Measurements from ENCODE around the gene HOTAIR. TPM values are rescaled to one million over a fixed set of nuclear protein-coding genes. Genes with fewer than 3 reads are reported as not detected.

The HOTAIR gene
- total RNA-seq, 1 experiment from 2014 or later: not detected

GRCh38 chr12:53967421-53967925, 7.3 kb downstream of the HOTAIR start:
- Histone ChIP-seq H2BK12ac (ENCODE audit: insufficient read length, low read depth, low read length) (no peak overlapping the region), H3K14ac (ENCODE audit: insufficient read depth, low read length) (no peak overlapping the region), H3K18ac (ENCODE audit: insufficient read length, low read depth, low read length) (no peak overlapping the region), H3T11ph (ENCODE audit: low read length) (no peak overlapping the region), H4K91ac (ENCODE audit: insufficient read length, low read depth, low read length) (no peak overlapping the region), H3K23ac (ENCODE audit: insufficient read length, low read depth, low read length) (no peak overlapping the region), H2AFZ (ENCODE audit: low read length) (no peak overlapping the region), H2BK20ac (ENCODE audit: low read depth, low read length, poor library complexity, severe bottlenecking) (no peak overlapping the region), H3K4me2 (ENCODE audit: insufficient read depth, insufficient read length, low read length) (no peak overlapping the region), H3K79me2 (ENCODE audit: insufficient read depth, low read length) (no peaks in the 10 kb centered on the region), H4K20me1 (ENCODE audit: control insufficient read depth, insufficient read depth, insufficient read length) (no peaks in the 10 kb centered on the region), H4K8ac (replicated peaks; ENCODE audit: insufficient read length, low read depth, low read length) (no peak overlapping the region), H3K27me3 (ENCODE audit: insufficient read depth, low read length) (peaks cover 96% of the 10 kb centered on the region), H3K4ac (ENCODE audit: low read depth, low read length) (no peak overlapping the region), H3K9ac (ENCODE audit: extremely low read depth, insufficient read length, low read length) (no peak overlapping the region), H3K9me3 (ENCODE audit: control insufficient read depth, low read depth, low read length) (no peaks in the 10 kb centered on the region), H3K4me1 (ENCODE audit: insufficient read depth, low read length) (no peaks in the 10 kb centered on the region), H3K56ac (ENCODE audit: insufficient read length, low read depth, low read length) (no peak overlapping the region), H3K79me1 (ENCODE audit: insufficient read depth, low read depth, low read length, poor library complexity, severe bottlenecking) (no peaks in the 10 kb centered on the region), H3K23me2 (ENCODE audit: insufficient read length, low read depth, low read length, poor library complexity, severe bottlenecking) (no peaks in the 10 kb centered on the region), H2BK120ac (ENCODE audit: low read depth, low read length, poor library complexity, severe bottlenecking) (no peak overlapping the region), H4K5ac (ENCODE audit: insufficient read length, low read depth, low read length) (no peak overlapping the region), H2BK5ac (ENCODE audit: insufficient read length, low read length) (no peak overlapping the region), H3K27ac (ENCODE audit: insufficient read length, low read depth, low read length) (no peak overlapping the region), H2AK5ac (ENCODE audit: insufficient read length, low read length) (no peak overlapping the region), H2BK15ac (ENCODE audit: low read depth, low read length) (no peak overlapping the region)
- H3K36me3 Mint-ChIP-seq (ENCODE audit: insufficient read depth in 1 of 3, low read depth in 3 of 3): peaks cover 0 to 1% (median 0%) of the 10 kb centered on the region in 3 experiments; a peak in 1 of 7 replicates
- no peak for DNase-seq
- TF ChIP-seq CTCF (conservative IDR thresholded peaks at IDR 0.05): no peak
- H3K27ac Mint-ChIP-seq: no peak overlapping the region
- WGBS (ENCODE audit: extremely low coverage, insufficient read length, low lambda C conversion rate): no CpG with 5 or more reads among the region's 5 CpGs
- H3K9me3 Mint-ChIP-seq: peaks cover 2 to 16% of the 10 kb centered on the region in 2 experiments; a peak in 2 of 5 replicates
- H3K4me3 Mint-ChIP-seq: no peak overlapping the region; a peak in 1 of 5 replicates
- H3K4me1 Mint-ChIP-seq: peaks cover 8 to 12% of the 10 kb centered on the region in 2 experiments; a peak in 3 of 4 replicates
- peaks cover 100% of the 10 kb centered on the region for H3K27me3 Mint-ChIP-seq (ENCODE audit: low read depth)
